Measurements from ENCODE around the gene BTN3A1. TPM values are rescaled to one million over a fixed set of nuclear protein-coding genes. Genes with fewer than 3 reads are reported as not detected.

The BTN3A1 gene
- total RNA-seq, 1 donor: 25.3 TPM

GRCh38 chr6:26379292-26379691 lies 22.8 kb upstream of the BTN3A1 start:
- TF ChIP-seq CTCF (IDR thresholded peaks at IDR 0.05; ENCODE audit: extremely low read depth, low read depth, low read length): no peak
- Histone ChIP-seq H3K79me2 (ENCODE audit: insufficient read depth, low read length) (no peaks in the 10 kb centered on the region), H3K4me1 (ENCODE audit: insufficient read depth, low read length) (peaks cover 9% of the 10 kb centered on the region), H3K9me3 (ENCODE audit: low read depth, low read length) (no peaks in the 10 kb centered on the region), H4K20me1 (ENCODE audit: insufficient read depth, low read length) (no peaks in the 10 kb centered on the region), H3K4me2 (ENCODE audit: insufficient read depth, low read length) (no peak overlapping the region), H3K27me3 (ENCODE audit: insufficient read depth, low read length) (no peaks in the 10 kb centered on the region), H3K4me3 (ENCODE audit: insufficient read depth, low read length) (no peak overlapping the region), H2AFZ (ENCODE audit: low read length) (no peak overlapping the region), H3K36me3 (ENCODE audit: insufficient read depth, low read length) (peaks cover 5% of the 10 kb centered on the region), H3K27ac (ENCODE audit: low read depth, low read length) (no peak overlapping the region)
- DNase-seq (ENCODE audit: insufficient read length, low spot score, missing footprints): no peak

GRCh38 chr6:26379740-26380139 lies 22.3 kb upstream of the BTN3A1 start:
- H2AFZ ChIP-seq (ENCODE audit: low read length): no peak overlapping the region
- H3K9me3 ChIP-seq (ENCODE audit: low read depth, low read length): no peaks in the 10 kb centered on the region
- DNase-seq (ENCODE audit: insufficient read length, low spot score, missing footprints): no peak
- no peak for TF ChIP-seq CTCF (IDR thresholded peaks at IDR 0.05; ENCODE audit: extremely low read depth, low read depth, low read length)
- no peaks in the 10 kb centered on the region for H4K20me1 ChIP-seq (ENCODE audit: insufficient read depth, low read length)
- H3K4me1 ChIP-seq (ENCODE audit: insufficient read depth, low read length): peaks cover 9% of the 10 kb centered on the region
- no peaks in the 10 kb centered on the region for H3K79me2 ChIP-seq (ENCODE audit: insufficient read depth, low read length)
- no peak overlapping the region for H3K4me3 ChIP-seq (ENCODE audit: insufficient read depth, low read length)
- H3K27me3 ChIP-seq (ENCODE audit: insufficient read depth, low read length): no peaks in the 10 kb centered on the region
- peaks cover under 1% of the 10 kb centered on the region for H3K36me3 ChIP-seq (ENCODE audit: insufficient read depth, low read length)
- H3K27ac ChIP-seq (ENCODE audit: low read depth, low read length): no peak overlapping the region
- H3K4me2 ChIP-seq (ENCODE audit: insufficient read depth, low read length): no peak overlapping the region

- H3K4me2 ChIP-seq (ENCODE audit: insufficient read depth, low read length): no peak overlapping the region
- H2AFZ ChIP-seq (ENCODE audit: low read length): no peak overlapping the region
- H3K4me1 ChIP-seq (ENCODE audit: insufficient read depth, low read length): peaks cover 9% of the 10 kb centered on the region
- no peaks in the 10 kb centered on the region for H4K20me1 ChIP-seq (ENCODE audit: insufficient read depth, low read length)
- DNase-seq (ENCODE audit: insufficient read length, low spot score, missing footprints): no peak
- H3K27me3 ChIP-seq (ENCODE audit: insufficient read depth, low read length): no peaks in the 10 kb centered on the region
- H3K79me2 ChIP-seq (ENCODE audit: insufficient read depth, low read length): no peaks in the 10 kb centered on the region
- no peak overlapping the region for H3K27ac ChIP-seq (ENCODE audit: low read depth, low read length)
- TF ChIP-seq CTCF (IDR thresholded peaks at IDR 0.05; ENCODE audit: extremely low read depth, low read depth, low read length): no peak
- no peaks in the 10 kb centered on the region for H3K36me3 ChIP-seq (ENCODE audit: insufficient read depth, low read length)
- no peak overlapping the region for H3K4me3 ChIP-seq (ENCODE audit: insufficient read depth, low read length)
- no peaks in the 10 kb centered on the region for H3K9me3 ChIP-seq (ENCODE audit: low read depth, low read length)
Measured at GRCh38 chr6:26380256-26380655, 21.8 kb upstream of the BTN3A1 start.

GRCh38 chr6:26382121-26382520 lies 20.0 kb upstream of the BTN3A1 start:
- no peaks in the 10 kb centered on the region for H3K9me3 ChIP-seq (ENCODE audit: low read depth, low read length)
- no peaks in the 10 kb centered on the region for H3K36me3 ChIP-seq (ENCODE audit: insufficient read depth, low read length)
- peaks cover 9% of the 10 kb centered on the region for H3K4me1 ChIP-seq (ENCODE audit: insufficient read depth, low read length)
- H3K27me3 ChIP-seq (ENCODE audit: insufficient read depth, low read length): no peaks in the 10 kb centered on the region
- no peak overlapping the region for H3K27ac ChIP-seq (ENCODE audit: low read depth, low read length)
- no peaks in the 10 kb centered on the region for H3K79me2 ChIP-seq (ENCODE audit: insufficient read depth, low read length)
- no peaks in the 10 kb centered on the region for H4K20me1 ChIP-seq (ENCODE audit: insufficient read depth, low read length)
- no peak overlapping the region for H3K4me3 ChIP-seq (ENCODE audit: insufficient read depth, low read length)
- no peak overlapping the region for H3K4me2 ChIP-seq (ENCODE audit: insufficient read depth, low read length)
- H2AFZ ChIP-seq (ENCODE audit: low read length): no peak overlapping the region
- DNase-seq (ENCODE audit: insufficient read length, low spot score, missing footprints): no peak
- no peak for TF ChIP-seq CTCF (IDR thresholded peaks at IDR 0.05; ENCODE audit: extremely low read depth, low read depth, low read length)

All from osteoblast (primary cell).